ENCODE data around the gene DUSP15. TPM values are rescaled to one million over a fixed set of nuclear protein-coding genes. Genes with fewer than 3 reads are reported as not detected.

DUSP15 gene
- total RNA-seq, 1 donor from 2014 or later = 4.0 TPM

DNA sequence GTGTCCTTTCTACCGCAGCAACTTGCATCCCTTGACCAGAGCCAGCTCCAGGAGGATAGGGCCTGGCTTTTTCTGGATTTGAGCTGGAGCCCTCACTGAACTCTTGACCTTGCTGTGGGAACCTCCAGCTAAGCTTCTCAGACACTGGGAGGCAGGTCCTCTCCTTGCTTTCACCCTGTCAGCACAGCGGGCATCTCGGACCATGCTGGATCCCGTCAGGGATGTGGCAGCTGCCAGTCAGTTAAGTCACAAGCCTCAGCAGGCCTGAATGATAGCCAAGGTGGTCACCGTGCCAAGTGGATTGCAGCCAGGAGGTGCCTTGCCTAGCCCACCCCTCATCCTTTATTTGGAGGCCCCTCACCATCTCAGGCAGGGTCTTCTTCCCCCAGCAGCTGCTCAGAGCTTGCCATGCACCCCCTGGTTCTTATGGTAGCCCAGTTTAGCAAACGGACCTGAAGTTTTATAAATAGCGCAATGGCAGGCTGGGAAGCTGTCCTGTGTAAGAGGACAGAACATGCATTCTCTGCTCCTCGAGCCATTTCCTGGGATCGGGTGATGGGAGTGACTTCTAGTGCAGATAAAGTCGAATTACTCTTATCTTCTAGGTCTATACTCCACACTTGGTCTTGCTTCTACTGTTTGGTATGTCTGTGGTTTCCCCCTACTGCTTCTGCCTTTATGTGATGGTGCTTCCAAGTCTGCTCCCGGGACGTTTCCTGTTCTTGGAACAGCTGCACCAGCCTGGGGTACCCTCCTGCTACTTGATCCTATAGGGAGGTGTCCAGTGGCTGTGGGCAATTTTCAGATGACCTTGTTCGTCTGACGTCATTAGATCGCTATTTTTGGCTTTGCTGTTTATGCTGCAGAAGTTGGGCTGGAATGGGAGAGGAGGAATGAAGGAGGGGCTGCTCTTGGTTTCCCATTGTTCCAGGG is 58.3 kb downstream of the DUSP15 start:
- intact Hi-C loops (cut with micrococcal nuclease) = no loop called here
- ATAC-seq (peak; percentile 68), DNase-seq (no peak)

DNA sequence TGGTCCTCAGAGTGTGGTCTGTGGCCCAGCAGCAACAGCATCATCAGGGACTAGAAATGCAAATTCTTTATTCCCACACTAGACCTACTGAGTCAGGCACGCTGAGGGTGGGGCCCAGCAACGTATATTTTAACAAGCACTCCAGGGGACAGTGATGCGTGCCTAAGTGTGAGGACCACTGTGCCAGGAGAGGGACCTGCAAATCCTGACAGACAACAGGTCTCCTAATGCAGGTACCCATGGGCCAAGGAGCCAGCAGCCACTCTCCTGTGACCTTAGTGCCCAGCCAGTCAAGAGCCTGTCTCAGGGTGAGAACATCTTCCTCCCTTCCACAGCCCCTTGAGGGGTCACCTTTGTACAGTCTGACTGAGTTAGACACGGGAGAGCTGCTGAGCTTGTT is 59.1 kb downstream of the DUSP15 start:
- no peak for DNase-seq
- intact Hi-C loops (cut with micrococcal nuclease) = no loop called here
- ATAC-seq = no peak

Other genes starting within 250 kb of the DUSP15 start
- 10.1 TPM for gene COX4I2, start 232.6 kb downstream of the DUSP15 start, total RNA-seq
- gene BCL2L1, start 147.7 kb downstream of the DUSP15 start, total RNA-seq = 54.8 TPM
- 0.72 TPM for gene TPX2, start 131.2 kb downstream of the DUSP15 start, total RNA-seq
- 0.10 TPM for gene MYLK2, start 51.2 kb downstream of the DUSP15 start, total RNA-seq
- gene FOXS1, start 24.9 kb downstream of the DUSP15 start, total RNA-seq = 1.3 TPM
- not detected for gene TTLL9, start 107 bp upstream of the DUSP15 start, total RNA-seq
- 9.7 TPM for gene PDRG1, start 81.5 kb upstream of the DUSP15 start, total RNA-seq
- gene XKR7, start 97.6 kb upstream of the DUSP15 start, total RNA-seq = not detected
- gene CCM2L, start 139.9 kb upstream of the DUSP15 start, total RNA-seq = 9.2 TPM
- gene HCK, start 181.7 kb upstream of the DUSP15 start, total RNA-seq = 4.4 TPM
- 25.6 TPM for gene TM9SF4, start 239.2 kb upstream of the DUSP15 start, total RNA-seq

Measured in left ventricle myocardium superior (tissue), 1 donor.